ENCODE data around the gene RBBP8NL. TPM values are rescaled to one million over a fixed set of nuclear protein-coding genes. Genes with fewer than 3 reads are reported as not detected.

RBBP8NL gene
- total RNA-seq, 1 experiment from 2014 or later, result 0.28 TPM

DNA sequence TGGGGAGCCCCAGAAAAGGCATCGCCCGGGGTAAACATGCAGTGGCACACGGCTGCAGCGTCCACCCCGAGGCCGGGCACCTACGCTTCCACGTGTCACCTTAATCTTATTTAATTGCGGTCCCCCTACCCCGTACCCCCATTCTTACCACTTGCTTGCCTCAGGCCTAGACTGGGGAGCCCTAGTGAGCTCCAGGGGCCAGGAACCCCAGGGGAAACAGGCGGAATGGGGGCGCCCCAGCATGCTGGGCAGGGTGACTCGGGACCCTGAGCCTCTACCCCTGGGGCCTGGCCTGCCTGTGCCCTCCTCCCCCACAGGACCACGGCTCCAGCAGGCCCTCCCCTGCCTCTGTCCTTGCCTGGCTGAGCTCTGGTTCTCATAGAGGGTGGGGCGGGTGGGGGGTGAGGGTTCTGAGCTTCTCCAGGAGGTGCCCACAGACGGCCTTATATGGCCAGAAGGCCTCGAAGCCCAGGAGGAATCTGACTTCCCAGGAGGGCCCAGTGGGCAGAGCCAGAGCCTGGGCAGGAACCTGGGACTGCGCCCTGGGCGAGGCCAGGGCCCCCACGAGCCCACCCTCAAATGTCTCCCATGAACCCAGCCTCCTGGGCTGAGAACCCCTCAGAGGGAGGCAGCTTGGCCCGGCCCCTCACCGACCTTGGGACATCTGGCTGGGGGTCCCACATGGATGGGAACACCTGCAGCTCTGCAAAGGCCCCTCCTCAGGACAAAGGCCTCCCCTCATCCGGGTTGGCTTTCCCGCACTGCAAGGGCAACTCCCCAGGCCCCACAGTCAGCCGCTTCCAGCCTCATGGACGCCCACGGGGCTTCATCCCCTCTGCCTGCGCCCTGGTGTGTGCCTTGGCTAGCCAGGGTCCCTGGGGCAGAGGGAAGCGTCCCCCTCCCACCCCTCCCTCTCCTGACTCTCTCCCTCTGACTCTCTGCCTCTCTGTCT lies 55.0 kb downstream of the RBBP8NL start:
- peaks cover 2 to 10% of the 10 kb centered on the region in 2 experiments for H3K9me3 Mint-ChIP-seq
- Histone ChIP-seq H3K79me2 (ENCODE audit: insufficient read depth, low read length) (no peaks in the 10 kb centered on the region), H2BK12ac (ENCODE audit: insufficient read length, low read depth, low read length) (no peak overlapping the region), H3K56ac (ENCODE audit: insufficient read length, low read depth, low read length) (no peak overlapping the region), H3T11ph (ENCODE audit: low read length) (no peak overlapping the region), H4K8ac (replicated peaks; ENCODE audit: insufficient read length, low read depth, low read length) (no peak overlapping the region), H4K91ac (ENCODE audit: insufficient read length, low read depth, low read length) (no peak overlapping the region), H2AK5ac (ENCODE audit: insufficient read length, low read length) (no peak overlapping the region), H3K14ac (ENCODE audit: insufficient read depth, low read length) (no peak overlapping the region; the same call in 1 of the 2 replicates), H2AFZ (ENCODE audit: low read length) (no peak overlapping the region), H3K79me1 (ENCODE audit: insufficient read depth, low read depth, low read length, poor library complexity, severe bottlenecking) (no peaks in the 10 kb centered on the region), H4K5ac (ENCODE audit: insufficient read length, low read depth, low read length) (no peak overlapping the region), H3K9me3 (ENCODE audit: control insufficient read depth, low read depth, low read length) (no peaks in the 10 kb centered on the region), H3K9ac (ENCODE audit: extremely low read depth, insufficient read length, low read length) (no peak overlapping the region), H3K27ac (ENCODE audit: insufficient read length, low read depth, low read length) (no peak overlapping the region), H2BK15ac (ENCODE audit: low read depth, low read length) (no peak overlapping the region), H4K20me1 (ENCODE audit: control insufficient read depth, insufficient read depth, insufficient read length) (no peaks in the 10 kb centered on the region), H3K23me2 (ENCODE audit: insufficient read length, low read depth, low read length, poor library complexity, severe bottlenecking) (peaks cover 9% of the 10 kb centered on the region), H3K23ac (ENCODE audit: insufficient read length, low read depth, low read length) (no peak overlapping the region), H3K27me3 (ENCODE audit: insufficient read depth, low read length) (no peaks in the 10 kb centered on the region), H2BK5ac (ENCODE audit: insufficient read length, low read length) (no peak overlapping the region), H3K4ac (ENCODE audit: low read depth, low read length) (no peak overlapping the region), H3K4me2 (ENCODE audit: insufficient read depth, insufficient read length, low read length) (no peak overlapping the region), H2BK20ac (ENCODE audit: low read depth, low read length, poor library complexity, severe bottlenecking) (no peak overlapping the region), H3K4me1 (ENCODE audit: insufficient read depth, low read length) (peaks cover 4% of the 10 kb centered on the region; the same call in 1 of the 2 replicates), H3K18ac (ENCODE audit: insufficient read length, low read depth, low read length) (no peak overlapping the region), H2BK120ac (ENCODE audit: low read depth, low read length, poor library complexity, severe bottlenecking) (no peak overlapping the region)
- H3K27me3 Mint-ChIP-seq (ENCODE audit: low read depth), result peaks cover 2% of the 10 kb centered on the region; the same call in 1 of the 2 replicates
- H3K36me3 Mint-ChIP-seq (ENCODE audit: insufficient read depth in 1 of 3, low read depth in 3 of 3), result peaks cover 0 to 11% (median 5%) of the 10 kb centered on the region in 3 experiments; a peak in 6 of 7 replicates
- no peak for DNase-seq
- no CpG with 5 or more reads among the region's 29 CpGs for WGBS (ENCODE audit: extremely low coverage, insufficient read length, low lambda C conversion rate)
- H3K4me3 Mint-ChIP-seq, result no peak overlapping the region
- peaks cover 27 to 35% of the 10 kb centered on the region in 2 experiments for H3K4me1 Mint-ChIP-seq
- H3K27ac Mint-ChIP-seq, result no peak overlapping the region; a peak in 1 of 7 replicates
- TF ChIP-seq, protein P1, sequence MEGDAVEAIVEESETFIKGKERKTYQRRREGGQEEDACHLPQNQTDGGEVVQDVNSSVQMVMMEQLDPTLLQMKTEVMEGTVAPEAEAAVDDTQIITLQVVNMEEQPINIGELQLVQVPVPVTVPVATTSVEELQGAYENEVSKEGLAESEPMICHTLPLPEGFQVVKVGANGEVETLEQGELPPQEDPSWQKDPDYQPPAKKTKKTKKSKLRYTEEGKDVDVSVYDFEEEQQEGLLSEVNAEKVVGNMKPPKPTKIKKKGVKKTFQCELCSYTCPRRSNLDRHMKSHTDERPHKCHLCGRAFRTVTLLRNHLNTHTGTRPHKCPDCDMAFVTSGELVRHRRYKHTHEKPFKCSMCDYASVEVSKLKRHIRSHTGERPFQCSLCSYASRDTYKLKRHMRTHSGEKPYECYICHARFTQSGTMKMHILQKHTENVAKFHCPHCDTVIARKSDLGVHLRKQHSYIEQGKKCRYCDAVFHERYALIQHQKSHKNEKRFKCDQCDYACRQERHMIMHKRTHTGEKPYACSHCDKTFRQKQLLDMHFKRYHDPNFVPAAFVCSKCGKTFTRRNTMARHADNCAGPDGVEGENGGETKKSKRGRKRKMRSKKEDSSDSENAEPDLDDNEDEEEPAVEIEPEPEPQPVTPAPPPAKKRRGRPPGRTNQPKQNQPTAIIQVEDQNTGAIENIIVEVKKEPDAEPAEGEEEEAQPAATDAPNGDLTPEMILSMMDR (conservative IDR thresholded peaks at IDR 0.05), result no peak

Measured in H9 (cell line).